GM12873 (cell line): ENCODE measurements around the gene SRSF3.

Experiments used
- TF ChIP-seq, protein P1 (sequence below): IDR thresholded peaks from 2 replicates; pipeline ENCODE4 v1.5.1; 2012; ENCODE audit warnings: low read depth, mild to moderate bottlenecking, moderate library complexity, low read length, control low read depth; ENCODE audit not compliant: insufficient read depth; ENCODE audit errors: missing control alignments

Gene SRSF3

DNA sequence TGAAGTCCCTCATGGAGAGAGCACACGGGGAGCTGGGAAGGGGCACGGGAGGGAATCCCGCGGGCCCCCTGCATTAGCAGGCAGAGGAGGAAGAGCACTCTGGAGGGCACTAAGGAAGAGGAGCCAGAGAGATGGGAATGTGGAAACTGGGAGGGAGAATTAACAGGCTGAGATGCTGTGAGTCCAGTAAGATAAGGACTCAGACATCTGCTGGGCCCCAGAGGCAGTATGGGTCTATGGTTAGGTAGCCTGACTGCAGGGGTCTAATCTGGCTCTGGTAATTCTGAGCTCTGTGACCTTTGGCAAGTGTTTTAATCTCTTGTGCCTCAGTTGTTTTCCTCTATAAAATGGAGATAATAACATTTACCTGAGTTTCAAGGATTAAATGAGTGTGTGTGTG, 15.7 kb upstream of the SRSF3 start:
- TF ChIP-seq, protein P1, sequence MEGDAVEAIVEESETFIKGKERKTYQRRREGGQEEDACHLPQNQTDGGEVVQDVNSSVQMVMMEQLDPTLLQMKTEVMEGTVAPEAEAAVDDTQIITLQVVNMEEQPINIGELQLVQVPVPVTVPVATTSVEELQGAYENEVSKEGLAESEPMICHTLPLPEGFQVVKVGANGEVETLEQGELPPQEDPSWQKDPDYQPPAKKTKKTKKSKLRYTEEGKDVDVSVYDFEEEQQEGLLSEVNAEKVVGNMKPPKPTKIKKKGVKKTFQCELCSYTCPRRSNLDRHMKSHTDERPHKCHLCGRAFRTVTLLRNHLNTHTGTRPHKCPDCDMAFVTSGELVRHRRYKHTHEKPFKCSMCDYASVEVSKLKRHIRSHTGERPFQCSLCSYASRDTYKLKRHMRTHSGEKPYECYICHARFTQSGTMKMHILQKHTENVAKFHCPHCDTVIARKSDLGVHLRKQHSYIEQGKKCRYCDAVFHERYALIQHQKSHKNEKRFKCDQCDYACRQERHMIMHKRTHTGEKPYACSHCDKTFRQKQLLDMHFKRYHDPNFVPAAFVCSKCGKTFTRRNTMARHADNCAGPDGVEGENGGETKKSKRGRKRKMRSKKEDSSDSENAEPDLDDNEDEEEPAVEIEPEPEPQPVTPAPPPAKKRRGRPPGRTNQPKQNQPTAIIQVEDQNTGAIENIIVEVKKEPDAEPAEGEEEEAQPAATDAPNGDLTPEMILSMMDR = no peak

- TF ChIP-seq, protein P1 = no peak
These were observed 14.0 kb upstream of the SRSF3 start for GRCh38 chr6:36580184-36580526.

GRCh38 chr6:36581716-36582115, 12.4 kb upstream of the SRSF3 start:
- TF ChIP-seq, protein P1 = no peak

- TF ChIP-seq, protein P1 = no peak
These were observed 7.6 kb upstream of the SRSF3 start for GRCh38 chr6:36586606-36587005.

DNA sequence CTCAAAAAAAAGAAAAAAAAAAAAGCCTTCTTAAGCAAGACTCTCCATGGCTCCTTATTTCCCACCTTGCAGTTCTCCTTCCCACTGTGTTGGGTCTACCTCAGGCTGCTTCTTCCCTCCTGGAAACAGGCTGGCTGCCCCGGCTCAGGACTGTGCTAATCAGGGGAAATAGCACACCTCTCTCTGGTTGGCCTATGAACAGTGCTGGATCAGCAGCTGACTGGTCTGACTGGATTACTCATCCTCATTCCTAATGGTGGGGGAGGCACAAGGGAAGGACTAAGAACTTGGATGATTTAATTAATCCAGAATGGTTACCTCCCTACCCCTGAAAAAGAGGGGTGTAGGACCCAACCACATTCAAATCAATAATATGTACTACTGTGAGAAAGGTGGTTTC, 3.9 kb upstream of the SRSF3 start:
- TF ChIP-seq, protein P1 = no peak

- TF ChIP-seq, protein P1 = no peak
These were observed 1.9 kb upstream of the SRSF3 start for GRCh38 chr6:36592221-36592655.

DNA sequence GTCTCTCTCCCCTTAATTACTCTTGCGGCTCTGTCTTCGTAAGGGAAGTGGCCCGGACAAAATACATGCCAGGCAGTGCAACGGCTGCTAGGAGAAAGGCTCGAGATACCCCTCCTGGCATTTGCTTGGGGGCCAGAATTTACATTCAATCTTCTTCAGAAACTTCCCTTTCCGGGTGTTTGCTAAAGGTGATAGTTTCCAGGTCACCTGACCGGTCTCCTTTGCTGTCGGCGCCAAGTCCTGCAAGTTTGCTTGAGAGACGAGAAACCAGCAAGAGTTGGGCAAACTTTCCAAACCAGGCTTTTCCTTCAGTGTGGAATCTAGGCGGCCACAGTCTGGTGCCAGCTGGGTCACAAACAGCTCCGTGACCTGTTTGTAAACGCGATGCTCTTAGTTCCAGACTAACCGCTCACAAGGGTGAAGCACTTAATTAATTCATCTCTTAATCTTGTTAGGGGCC, 563 bp upstream of the SRSF3 start:
- TF ChIP-seq, protein P1 = no peak
